Measurements from ENCODE around the gene SCG5.

DNA sequence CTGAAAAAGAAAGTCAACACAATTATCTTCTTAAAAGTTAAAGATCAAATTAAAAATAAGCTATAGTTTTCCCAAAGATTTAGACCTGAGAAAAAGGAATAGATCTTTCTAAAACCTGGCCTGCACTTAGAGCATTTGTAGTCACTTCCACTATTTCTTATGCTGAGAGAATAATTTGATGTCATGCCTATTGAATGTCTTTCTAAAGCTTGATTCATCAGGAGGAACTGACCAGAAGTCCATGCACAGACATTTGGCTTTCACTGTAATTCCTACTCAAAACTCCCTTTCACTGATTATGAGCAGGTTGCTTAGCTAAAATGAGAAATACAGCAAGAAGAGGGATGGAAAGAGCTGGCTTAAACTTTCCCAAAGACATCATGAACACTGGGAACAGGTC lies 80.6 kb downstream of the SCG5 start:
- TF ChIP-seq, protein P1, sequence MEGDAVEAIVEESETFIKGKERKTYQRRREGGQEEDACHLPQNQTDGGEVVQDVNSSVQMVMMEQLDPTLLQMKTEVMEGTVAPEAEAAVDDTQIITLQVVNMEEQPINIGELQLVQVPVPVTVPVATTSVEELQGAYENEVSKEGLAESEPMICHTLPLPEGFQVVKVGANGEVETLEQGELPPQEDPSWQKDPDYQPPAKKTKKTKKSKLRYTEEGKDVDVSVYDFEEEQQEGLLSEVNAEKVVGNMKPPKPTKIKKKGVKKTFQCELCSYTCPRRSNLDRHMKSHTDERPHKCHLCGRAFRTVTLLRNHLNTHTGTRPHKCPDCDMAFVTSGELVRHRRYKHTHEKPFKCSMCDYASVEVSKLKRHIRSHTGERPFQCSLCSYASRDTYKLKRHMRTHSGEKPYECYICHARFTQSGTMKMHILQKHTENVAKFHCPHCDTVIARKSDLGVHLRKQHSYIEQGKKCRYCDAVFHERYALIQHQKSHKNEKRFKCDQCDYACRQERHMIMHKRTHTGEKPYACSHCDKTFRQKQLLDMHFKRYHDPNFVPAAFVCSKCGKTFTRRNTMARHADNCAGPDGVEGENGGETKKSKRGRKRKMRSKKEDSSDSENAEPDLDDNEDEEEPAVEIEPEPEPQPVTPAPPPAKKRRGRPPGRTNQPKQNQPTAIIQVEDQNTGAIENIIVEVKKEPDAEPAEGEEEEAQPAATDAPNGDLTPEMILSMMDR (IDR thresholded peaks at IDR 0.05; ENCODE audit: extremely low read depth in 1 of 2, insufficient read depth in 1 of 2, low read depth in 1 of 2, low read length in 2 of 2): no peak
- TF ChIP-seq POLR2A (IDR thresholded peaks at IDR 0.05; ENCODE audit: low read depth, low read length) (no peak), POLR2AphosphoS5 (IDR thresholded peaks at IDR 0.05; ENCODE audit: insufficient read depth, low read depth, low read length) (no peak), EZH2 (IDR thresholded peaks at IDR 0.05; ENCODE audit: borderline replicate concordance, low read depth, low read length, severe bottlenecking) (no peak), JUN (IDR thresholded peaks at IDR 0.05; ENCODE audit: borderline replicate concordance, insufficient read depth, insufficient read length, low read depth) (no peak), MYC (IDR thresholded peaks at IDR 0.05; ENCODE audit: low read depth, low read length) (no peak)
- TF ChIP-seq, protein P2, sequence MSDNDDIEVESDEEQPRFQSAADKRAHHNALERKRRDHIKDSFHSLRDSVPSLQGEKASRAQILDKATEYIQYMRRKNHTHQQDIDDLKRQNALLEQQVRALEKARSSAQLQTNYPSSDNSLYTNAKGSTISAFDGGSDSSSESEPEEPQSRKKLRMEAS (IDR thresholded peaks at IDR 0.05; ENCODE audit: insufficient read depth, insufficient read length): no peak
